ENCODE results near the gene FAM161A.
A peak's percentile ranks its signal among the peaks of the same experiment; 100 is the strongest.
"Not testable (repeated sequence)": the region's sequence is repeated elsewhere in the genome, so short reads cannot be mapped to it uniquely, and the experiment has no call there.

FAM161A gene

GRCh38 chr2:61807036-61807757 lies 46.7 kb downstream of the FAM161A start:
- no peak overlapping the region for H3K27ac ChIP-seq
- TF ChIP-seq CTCF (IDR thresholded peaks at IDR 0.05) (no peak), ZFX (IDR thresholded peaks at IDR 0.05; ENCODE audit: borderline replicate concordance) (no peak)

- no peak overlapping the region for H3K27ac ChIP-seq
- no peak for TF ChIP-seq ZFX (IDR thresholded peaks at IDR 0.05; ENCODE audit: borderline replicate concordance)
- TF ChIP-seq CTCF (IDR thresholded peaks at IDR 0.05) = no peak
These were observed 51.3 kb downstream of the FAM161A start for GRCh38 chr2:61802548-61802947.

GRCh38 chr2:61799099-61799498 lies 54.8 kb downstream of the FAM161A start:
- H3K27ac ChIP-seq = no peak overlapping the region
- TF ChIP-seq CTCF (IDR thresholded peaks at IDR 0.05) (no peak), ZFX (IDR thresholded peaks at IDR 0.05; ENCODE audit: borderline replicate concordance) (no peak)

- H3K27ac ChIP-seq = not testable (repeated sequence)
These were observed 56.4 kb downstream of the FAM161A start for GRCh38 chr2:61797446-61797845.

GRCh38 chr2:61795408-61795807 lies 58.5 kb downstream of the FAM161A start:
- TF ChIP-seq CTCF (IDR thresholded peaks at IDR 0.05) (no peak), ZFX (IDR thresholded peaks at IDR 0.05; ENCODE audit: borderline replicate concordance) (no peak)
- H3K27ac ChIP-seq = no peak overlapping the region

- TF ChIP-seq CTCF (IDR thresholded peaks at IDR 0.05) (peak; percentile 79), ZFX (IDR thresholded peaks at IDR 0.05; ENCODE audit: borderline replicate concordance) (no peak)
- no peak overlapping the region for H3K27ac ChIP-seq
These were observed 60.4 kb downstream of the FAM161A start for GRCh38 chr2:61793389-61793836.

GRCh38 chr2:61792355-61792890 lies 61.4 kb downstream of the FAM161A start:
- TF ChIP-seq CTCF (IDR thresholded peaks at IDR 0.05) (no peak), ZFX (IDR thresholded peaks at IDR 0.05; ENCODE audit: borderline replicate concordance) (no peak)
- H3K27ac ChIP-seq = no peak overlapping the region
